Neural cell (in vitro differentiated cells): ENCODE data around the gene PCOLCE2. TPM values are rescaled to one million over a fixed set of nuclear protein-coding genes. Genes with fewer than 3 reads are reported as not detected.
"Not testable (repeated sequence)": the region's sequence is repeated elsewhere in the genome, so short reads cannot be mapped to it uniquely, and the experiment has no call there.

ENCODE experiments used
- H2AFZ ChIP-seq: fragments of 200-600, 300-800 bp; sonication (generic), shearing (Covaris generic); 2 replicates; pipeline ENCODE4 v1.6.0; 2014; ENCODE audit warnings: low read depth, mild to moderate bottlenecking, antibody characterized with exemption, low read length, moderate library complexity
- H3F3A ChIP-seq: fragments of 200-600 bp; shearing (Covaris generic); 2 replicates; pipeline ENCODE4 v1.6.1; 2016; ENCODE audit warnings: mild to moderate bottlenecking, moderate library complexity, mixed read lengths, antibody characterized with exemption, low read length; ENCODE audit not compliant: insufficient read depth, poor library complexity, severe bottlenecking
- H3K27ac ChIP-seq: fragments of 200-600, 300-800 bp; sonication (generic), shearing (Covaris generic); 2 replicates; pipeline ENCODE4 v1.5.1; 2014; ENCODE audit warnings: mild to moderate bottlenecking, low read length, moderate library complexity
- H3K27me3 ChIP-seq: fragments of 300-800, 200-600 bp; sonication (generic), shearing (Covaris generic); 2 replicates; pipeline ENCODE4 v1.6.0; 2014; ENCODE audit warnings: mild to moderate bottlenecking, low read depth, low read length, moderate library complexity; ENCODE audit not compliant: insufficient read depth
- H3K36me3 ChIP-seq: fragments of 300-800, 200-600 bp; sonication (generic), shearing (Covaris generic); 2 replicates; pipeline ENCODE4 v1.5.1; 2014; ENCODE audit warnings: mild to moderate bottlenecking, antibody characterized with exemption, low read length, moderate library complexity; ENCODE audit not compliant: insufficient read depth
- H3K4me2 ChIP-seq: fragments of 300-800, 200-600 bp; sonication (generic), shearing (Covaris generic); 2 replicates; pipeline ENCODE4 v1.6.0; 2014; ENCODE audit warnings: mild to moderate bottlenecking, low read length
- H3K4me3 ChIP-seq: fragments of 300-800, 200-600 bp; sonication (generic), shearing (Covaris generic); 2 replicates; pipeline ENCODE4 v1.5.1; 2014; ENCODE audit warnings: mild to moderate bottlenecking, low read length, moderate library complexity
- H3K79me2 ChIP-seq: fragments of 200-600 bp; shearing (Covaris generic); replicated peaks from 2 replicates; pipeline ENCODE4 v1.6.0; 2014; ENCODE audit warnings: mild to moderate bottlenecking, low read length, moderate library complexity; ENCODE audit not compliant: insufficient read depth
- H3K9ac ChIP-seq: fragments of 300-800, 200-600 bp; sonication (generic), shearing (Covaris generic); 2 replicates; pipeline ENCODE4 v1.6.1; 2016; ENCODE audit warnings: mild to moderate bottlenecking, low read length, mixed read lengths
- H3K9me2 ChIP-seq: fragments of 200-600 bp; shearing (Covaris generic); 2 replicates; pipeline ENCODE4 v1.6.1; 2016; ENCODE audit warnings: mild to moderate bottlenecking, low read length, mixed read lengths; ENCODE audit not compliant: insufficient read depth
- H3K9me3 ChIP-seq: fragments of 200-600, 300-800 bp; sonication (generic), shearing (Covaris generic); 2 replicates; pipeline ENCODE4 v1.6.1; 2016; ENCODE audit warnings: mild to moderate bottlenecking, mixed run types, low read length, moderate library complexity, mixed read lengths
- H4K20me1 ChIP-seq: fragments of 200-600 bp; shearing (Covaris generic); 2 replicates; pipeline ENCODE4 v1.6.1; 2016; ENCODE audit warnings: mild to moderate bottlenecking, mixed run types; ENCODE audit not compliant: insufficient read depth
- CTCF ChIP-seq: fragments of 450-650 bp; IDR thresholded peaks from 2 replicates; pipeline ENCODE4 v1.5.1; 2014; ENCODE audit warnings: antibody characterized with exemption, mild to moderate bottlenecking, moderate library complexity; ENCODE audit not compliant: poor library complexity, severe bottlenecking
- EZH2 ChIP-seq: fragments of 200-600, 300-800 bp; shearing (Covaris generic), sonication (generic); IDR thresholded peaks from 2 replicates; pipeline ENCODE4 v1.6.1; 2014; ENCODE audit warnings: antibody characterized with exemption, low read length, borderline replicate concordance, mild to moderate bottlenecking; ENCODE audit not compliant: insufficient read depth, poor library complexity, severe bottlenecking
- MXI1 ChIP-seq: fragments of 450-650 bp; conservative IDR thresholded peaks from 2 replicates; pipeline ENCODE4 v1.6.1; 2014; ENCODE audit warnings: antibody characterized with exemption, mild to moderate bottlenecking; ENCODE audit not compliant: poor library complexity, severe bottlenecking
- RAD21 ChIP-seq: fragments of 450-650 bp; conservative IDR thresholded peaks from 2 replicates; pipeline ENCODE4 v1.6.1; 2014; ENCODE audit warnings: antibody characterized with exemption, mild to moderate bottlenecking, moderate library complexity
- SMC3 ChIP-seq: fragments of 450-650 bp; conservative IDR thresholded peaks from 2 replicates; pipeline ENCODE4 v1.6.1; 2014; ENCODE audit warnings: antibody characterized with exemption, mild to moderate bottlenecking, moderate library complexity; ENCODE audit not compliant: poor library complexity
- TAF1 ChIP-seq: IDR thresholded peaks from 2 replicates; pipeline ENCODE4 v1.6.1; 2012; ENCODE audit warnings: low read depth
- polyA plus RNA-seq: library from polyadenylated mRNA; depleted of rRNA; stranded (reverse); fragments of >200 nt; gene quantifications from 2 replicates; pipeline ENCODE4 v1.2.3, GENCODE V29; 2014

PCOLCE2 gene
- polyA plus RNA-seq, 1 donor from 2014 or later, result 29.2 TPM

DNA sequence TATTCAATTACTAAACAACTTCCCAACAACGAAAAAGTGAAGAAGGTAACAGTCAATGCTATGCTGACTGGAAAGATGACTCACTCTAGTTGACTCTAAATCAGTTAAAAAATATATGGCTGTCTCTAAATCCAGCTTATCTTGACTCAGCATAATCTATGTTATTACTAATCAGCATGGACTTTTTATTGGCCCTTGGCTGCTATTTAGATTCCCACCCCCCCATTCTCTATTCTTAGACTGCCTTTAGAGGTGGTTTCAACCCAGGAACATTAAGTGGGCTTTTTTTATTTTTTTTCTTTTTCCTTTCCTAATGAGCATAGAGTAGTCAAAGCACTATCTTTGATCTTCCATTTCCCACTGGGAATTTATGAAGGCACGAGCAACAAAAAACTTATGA is 1.9 kb downstream of the PCOLCE2 start:
- no peak overlapping the region for H3K27ac ChIP-seq
- H3K4me2 ChIP-seq, result no peak overlapping the region
- no peaks in the 10 kb centered on the region for H3K36me3 ChIP-seq
- no peaks in the 10 kb centered on the region for H3F3A ChIP-seq
- H3K9me2 ChIP-seq, result no peaks in the 10 kb centered on the region
- H3K27me3 ChIP-seq, result peaks cover 11% of the 10 kb centered on the region
- no peak overlapping the region for H2AFZ ChIP-seq
- H4K20me1 ChIP-seq, result no peaks in the 10 kb centered on the region
- no peaks in the 10 kb centered on the region for H3K79me2 ChIP-seq
- no peak overlapping the region for H3K4me3 ChIP-seq
- TF ChIP-seq CTCF, result no peak
- TF ChIP-seq EZH2, result no peak
- no peak for TF ChIP-seq SMC3
- TF ChIP-seq TAF1, result no peak
- TF ChIP-seq MXI1, result no peak
- H3K9me3 ChIP-seq, result no peaks in the 10 kb centered on the region
- no peak overlapping the region for H3K9ac ChIP-seq

DNA sequence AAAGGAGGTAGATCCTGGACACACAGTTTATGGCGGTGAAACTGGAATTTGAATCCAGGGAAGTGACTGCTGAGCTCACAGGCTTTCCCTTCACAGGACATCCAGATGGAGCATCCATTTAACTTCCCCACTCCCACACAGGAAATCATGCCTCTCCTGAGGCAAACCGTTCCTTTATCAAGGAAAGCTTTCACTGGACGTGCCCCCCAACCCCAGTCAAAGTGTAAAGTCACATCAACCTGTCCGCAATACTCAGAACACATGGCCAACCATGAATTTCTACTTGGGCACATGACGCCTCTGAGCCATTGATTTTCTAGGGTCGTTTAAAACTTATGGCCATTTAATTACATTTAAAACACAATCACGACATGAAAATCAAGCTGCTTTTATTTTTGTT is 2.9 kb downstream of the PCOLCE2 start:
- no peaks in the 10 kb centered on the region for H3K79me2 ChIP-seq
- peaks cover 11% of the 10 kb centered on the region for H3K27me3 ChIP-seq
- no peak overlapping the region for H3K9ac ChIP-seq
- H3K27ac ChIP-seq, result no peak overlapping the region
- no peaks in the 10 kb centered on the region for H3K9me2 ChIP-seq
- no peak overlapping the region for H2AFZ ChIP-seq
- TF ChIP-seq CTCF (no peak), MXI1 (no peak)
- no peak overlapping the region for H3K4me2 ChIP-seq
- no peaks in the 10 kb centered on the region for H3K9me3 ChIP-seq
- H3K36me3 ChIP-seq, result no peaks in the 10 kb centered on the region
- H3K4me3 ChIP-seq, result no peak overlapping the region
- H3F3A ChIP-seq, result no peaks in the 10 kb centered on the region
- no peaks in the 10 kb centered on the region for H4K20me1 ChIP-seq

- no peak for TF ChIP-seq RAD21
- Histone ChIP-seq H3K9ac (no peak overlapping the region), H3K9me2 (no peaks in the 10 kb centered on the region), H4K20me1 (no peaks in the 10 kb centered on the region), H3K4me3 (no peak overlapping the region), H3K36me3 (no peaks in the 10 kb centered on the region), H3K9me3 (no peaks in the 10 kb centered on the region), H3K4me2 (no peak overlapping the region), H2AFZ (no peak overlapping the region), H3K27me3 (peaks cover 7% of the 10 kb centered on the region), H3K79me2 (no peaks in the 10 kb centered on the region), H3F3A (no peaks in the 10 kb centered on the region), H3K27ac (no peak overlapping the region)
Observed at GRCh38 chr3:142884531-142884930, 4.4 kb downstream of the PCOLCE2 start.

DNA sequence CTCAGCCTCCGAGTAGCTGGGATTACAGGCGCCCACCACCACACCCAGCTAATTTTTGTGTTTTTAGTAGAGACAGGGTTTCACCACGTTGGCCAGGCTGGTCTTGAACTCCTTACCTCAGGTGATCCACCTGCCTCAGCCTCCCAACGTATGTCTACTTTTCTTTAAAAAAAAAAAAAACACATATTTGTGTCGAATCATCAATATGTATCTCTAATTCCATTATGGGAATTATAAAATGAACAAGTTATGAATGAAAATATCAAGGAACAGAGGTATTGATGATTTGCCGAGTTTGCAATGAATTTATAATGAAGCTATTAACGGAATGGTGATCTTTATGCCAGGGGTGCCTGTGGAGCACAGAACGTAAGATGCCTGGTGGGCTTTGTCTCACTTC is 5.3 kb downstream of the PCOLCE2 start:
- not testable (repeated sequence) for H3K9me2 ChIP-seq, H3K79me2 ChIP-seq, H2AFZ ChIP-seq, H3K36me3 ChIP-seq, H3K27ac ChIP-seq, H3F3A ChIP-seq, H3K27me3 ChIP-seq, H3K4me3 ChIP-seq, H3K4me2 ChIP-seq, H3K9me3 ChIP-seq, H4K20me1 ChIP-seq, H3K9ac ChIP-seq
